SKM-1 (cell line): ENCODE measurements around the gene ATG2B.
"Not testable (repeated sequence)": the region's sequence is repeated elsewhere in the genome, so short reads cannot be mapped to it uniquely, and the experiment has no call there.

Source experiments
- DNase-seq: peaks from one replicate; lab custom pipeline; 2025; ENCODE audit not compliant: unreplicated experiment; lab: John Stamatoyannopoulos, UW

Gene ATG2B

GRCh38 chr14:96254687-96255086 lies 108.5 kb downstream of the ATG2B start:
- no peak for DNase-seq

- DNase-seq: no peak
Observed at GRCh38 chr14:96252999-96253539, 110.1 kb downstream of the ATG2B start.

GRCh38 chr14:96252323-96252998 lies 110.7 kb downstream of the ATG2B start:
- no peak for DNase-seq

GRCh38 chr14:96251656-96252155 lies 111.4 kb downstream of the ATG2B start:
- DNase-seq: no peak

- DNase-seq: no peak
Observed at GRCh38 chr14:96250485-96250884, 112.7 kb downstream of the ATG2B start.

GRCh38 chr14:96249029-96249428 lies 114.1 kb downstream of the ATG2B start:
- DNase-seq: peak; percentile 20

- no peak for DNase-seq
Observed at GRCh38 chr14:96247031-96247430, 116.1 kb downstream of the ATG2B start.

- DNase-seq: no peak
Observed at GRCh38 chr14:96246539-96246847, 116.6 kb downstream of the ATG2B start.

- no peak for DNase-seq
Observed at GRCh38 chr14:96245710-96246538, 117.2 kb downstream of the ATG2B start.

GRCh38 chr14:96245074-96245473 lies 118.1 kb downstream of the ATG2B start:
- DNase-seq: not testable (repeated sequence)

GRCh38 chr14:96243785-96244184 lies 119.4 kb downstream of the ATG2B start:
- DNase-seq: no peak

GRCh38 chr14:96242126-96242525 lies 121.0 kb downstream of the ATG2B start:
- no peak for DNase-seq

- no peak for DNase-seq
Observed at GRCh38 chr14:96240641-96241040, 122.5 kb downstream of the ATG2B start.

GRCh38 chr14:96239711-96240141 lies 123.4 kb downstream of the ATG2B start:
- no peak for DNase-seq

GRCh38 chr14:96238676-96239265 lies 124.4 kb downstream of the ATG2B start:
- DNase-seq: no peak

GRCh38 chr14:96237641-96238040 lies 125.5 kb downstream of the ATG2B start:
- no peak for DNase-seq

GRCh38 chr14:96235426-96235825 lies 127.7 kb downstream of the ATG2B start:
- no peak for DNase-seq

- no peak for DNase-seq
Observed at GRCh38 chr14:96233661-96234060, 129.5 kb downstream of the ATG2B start.

GRCh38 chr14:96232506-96232905 lies 130.6 kb downstream of the ATG2B start:
- no peak for DNase-seq

GRCh38 chr14:96231526-96232130 lies 131.5 kb downstream of the ATG2B start:
- DNase-seq: no peak

GRCh38 chr14:96231056-96231455 lies 132.1 kb downstream of the ATG2B start:
- DNase-seq: no peak
